Neutrophil (primary cell): ENCODE measurements around the gene NRXN2.

ENCODE experiments used
- H3K27ac ChIP-seq: fragments of 200-600 bp; sonication (generic); 2 replicates; pipeline ENCODE4 v1.5.1; 2016; ENCODE audit warnings: mild to moderate bottlenecking, moderate library complexity
- H3K27me3 ChIP-seq: fragments of 200-600 bp; sonication (generic); 2 replicates; pipeline ENCODE4 v1.6.0; 2016; ENCODE audit warnings: mild to moderate bottlenecking
- H3K36me3 ChIP-seq: fragments of 200-600 bp; sonication (generic); 2 replicates; pipeline ENCODE4 v1.5.1; 2017
- H3K4me1 ChIP-seq, 2 experiments: fragments of 200-600 bp in 1 of 2; sonication (generic) in 1 of 2; 1 replicate in 1 of 2; 2 replicates in 1 of 2; pipeline versions ENCODE4 v1.5.1 to v1.6.1; 2013 to 2016; ENCODE audit warnings: low read depth in 1 of 2, low read length in 1 of 2, mild to moderate bottlenecking in 1 of 2, moderate library complexity in 1 of 2; ENCODE audit not compliant: control insufficient read depth in 1 of 2, insufficient read depth in 1 of 2
- H3K4me3 ChIP-seq, 2 experiments: fragments of 200-600 bp in 1 of 2; sonication (generic) in 1 of 2; 1 replicate in 1 of 2; 2 replicates in 1 of 2; pipeline ENCODE4 v1.5.1; 2013 to 2016; ENCODE audit warnings: low read depth in 1 of 2, low read length in 1 of 2, mild to moderate bottlenecking in 1 of 2, moderate library complexity in 1 of 2
- H3K9me3 ChIP-seq: fragments of 200-600 bp; sonication (generic); 2 replicates; pipeline ENCODE4 v1.5.1; 2016
- TF ChIP-seq, protein P1 (sequence below): fragments of 200-600 bp; sonication (generic); IDR thresholded peaks from 2 replicates; pipeline ENCODE4 v1.5.1; 2016; ENCODE audit warnings: antibody characterized with exemption

The NRXN2 gene

DNA sequence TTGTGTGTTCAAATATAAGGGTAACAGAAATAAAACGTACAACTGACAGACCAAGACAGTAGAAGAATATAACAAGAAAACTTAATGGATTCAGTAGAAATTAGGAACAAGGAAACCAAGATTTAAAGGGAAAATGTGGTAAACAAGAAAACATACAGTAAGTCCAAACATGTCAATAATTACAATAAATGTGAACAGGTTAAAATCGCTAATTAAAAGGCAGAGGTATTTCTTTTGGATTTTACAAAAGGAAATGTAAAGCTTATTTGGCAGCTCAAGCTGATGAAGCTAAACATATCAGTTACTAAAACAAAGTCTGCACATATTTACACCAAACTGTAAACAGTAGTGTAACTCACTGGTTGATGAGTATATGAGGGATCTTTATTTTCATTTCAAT, 134.3 kb downstream of the NRXN2 start:
- TF ChIP-seq, protein P1, sequence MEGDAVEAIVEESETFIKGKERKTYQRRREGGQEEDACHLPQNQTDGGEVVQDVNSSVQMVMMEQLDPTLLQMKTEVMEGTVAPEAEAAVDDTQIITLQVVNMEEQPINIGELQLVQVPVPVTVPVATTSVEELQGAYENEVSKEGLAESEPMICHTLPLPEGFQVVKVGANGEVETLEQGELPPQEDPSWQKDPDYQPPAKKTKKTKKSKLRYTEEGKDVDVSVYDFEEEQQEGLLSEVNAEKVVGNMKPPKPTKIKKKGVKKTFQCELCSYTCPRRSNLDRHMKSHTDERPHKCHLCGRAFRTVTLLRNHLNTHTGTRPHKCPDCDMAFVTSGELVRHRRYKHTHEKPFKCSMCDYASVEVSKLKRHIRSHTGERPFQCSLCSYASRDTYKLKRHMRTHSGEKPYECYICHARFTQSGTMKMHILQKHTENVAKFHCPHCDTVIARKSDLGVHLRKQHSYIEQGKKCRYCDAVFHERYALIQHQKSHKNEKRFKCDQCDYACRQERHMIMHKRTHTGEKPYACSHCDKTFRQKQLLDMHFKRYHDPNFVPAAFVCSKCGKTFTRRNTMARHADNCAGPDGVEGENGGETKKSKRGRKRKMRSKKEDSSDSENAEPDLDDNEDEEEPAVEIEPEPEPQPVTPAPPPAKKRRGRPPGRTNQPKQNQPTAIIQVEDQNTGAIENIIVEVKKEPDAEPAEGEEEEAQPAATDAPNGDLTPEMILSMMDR, result no peak
- Histone ChIP-seq H3K36me3 (no peaks in the 10 kb centered on the region), H3K9me3 (no peaks in the 10 kb centered on the region), H3K4me3 (no peak overlapping the region), H3K27me3 (no peaks in the 10 kb centered on the region), H3K27ac (no peak overlapping the region), H3K4me1 (no peaks in the 10 kb centered on the region)

DNA sequence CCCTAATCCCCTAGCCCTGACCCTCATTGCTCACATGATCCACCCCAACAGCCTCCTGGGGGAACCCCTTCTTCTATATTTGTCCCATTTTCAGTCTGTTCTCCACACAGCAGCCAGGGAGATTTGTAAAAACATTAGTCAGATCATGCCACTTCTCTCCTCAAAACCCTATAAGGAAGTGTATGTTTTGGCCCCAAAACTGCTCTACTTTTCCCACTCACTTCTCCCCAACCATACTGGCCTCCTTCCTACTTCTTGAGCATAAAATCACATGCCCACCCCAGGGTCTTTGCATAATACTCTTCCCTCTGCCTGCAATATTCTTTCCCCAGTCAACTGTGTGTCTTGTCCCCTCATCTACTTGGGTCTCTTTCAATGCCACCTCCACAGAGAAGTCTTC, 136.6 kb downstream of the NRXN2 start:
- TF ChIP-seq, protein P1, result no peak
- Histone ChIP-seq H3K4me3 (no peak overlapping the region), H3K9me3 (no peaks in the 10 kb centered on the region), H3K27ac (no peak overlapping the region), H3K36me3 (no peaks in the 10 kb centered on the region), H3K27me3 (no peaks in the 10 kb centered on the region), H3K4me1 (no peaks in the 10 kb centered on the region)

DNA sequence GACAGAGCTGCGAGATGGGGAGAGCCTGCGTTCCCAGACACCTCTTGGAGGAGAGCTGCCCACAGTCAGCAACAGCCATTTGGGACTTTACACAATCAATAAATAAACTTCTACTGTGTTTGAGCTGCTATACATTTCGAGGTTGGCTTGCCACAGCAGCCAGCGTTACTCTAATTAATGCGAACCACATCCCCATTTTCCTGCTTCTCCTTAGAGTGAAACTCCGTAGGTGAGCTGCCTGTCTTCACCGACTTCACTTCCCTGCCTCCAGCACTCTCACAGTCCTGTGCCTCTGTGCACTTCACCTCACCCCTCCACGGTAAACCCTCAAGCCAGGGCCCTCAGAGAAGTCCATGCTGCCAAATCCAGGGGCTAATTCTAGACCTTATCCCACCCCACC, 137.8 kb downstream of the NRXN2 start:
- H3K4me1 ChIP-seq, result no peaks in the 10 kb centered on the region
- H3K27ac ChIP-seq, result no peak overlapping the region
- no peak overlapping the region for H3K4me3 ChIP-seq
- TF ChIP-seq, protein P1, result no peak
- H3K36me3 ChIP-seq, result no peaks in the 10 kb centered on the region
- H3K27me3 ChIP-seq, result no peaks in the 10 kb centered on the region
- no peaks in the 10 kb centered on the region for H3K9me3 ChIP-seq

GRCh38 chr11:64583296-64584262, 139.4 kb downstream of the NRXN2 start:
- no peaks in the 10 kb centered on the region for H3K9me3 ChIP-seq
- no peak overlapping the region for H3K27ac ChIP-seq
- H3K36me3 ChIP-seq, result no peaks in the 10 kb centered on the region
- H3K4me3 ChIP-seq, result no peak overlapping the region
- H3K4me1 ChIP-seq, result no peaks in the 10 kb centered on the region
- no peaks in the 10 kb centered on the region for H3K27me3 ChIP-seq
- TF ChIP-seq, protein P1, result no peak

GRCh38 chr11:64582885-64583284, 140.1 kb downstream of the NRXN2 start:
- TF ChIP-seq, protein P1, result no peak
- Histone ChIP-seq H3K4me3 (no peak overlapping the region), H3K36me3 (no peaks in the 10 kb centered on the region), H3K4me1 (no peaks in the 10 kb centered on the region), H3K9me3 (no peaks in the 10 kb centered on the region), H3K27me3 (no peaks in the 10 kb centered on the region), H3K27ac (no peak overlapping the region)
